ENCODE data around the gene PPP2R2D.
"Not testable (repeated sequence)": the region's sequence is repeated elsewhere in the genome, so short reads cannot be mapped to it uniquely, and the experiment has no call there.

PPP2R2D gene

GRCh38 chr10:131944976-131945695 is 44.3 kb downstream of the PPP2R2D start:
- no peak for FAIRE-seq

GRCh38 chr10:131946321-131946751 is 45.5 kb downstream of the PPP2R2D start:
- DNase-seq (ENCODE audit: insufficient read length, low spot score), result peak; percentile 61

More at GRCh38 chr10:131944976-131945695, 44.3 kb downstream of the PPP2R2D start:
- DNase-seq (ENCODE audit: insufficient read length, low spot score), result no peak

GRCh38 chr10:131946880-131947279 is 46.1 kb downstream of the PPP2R2D start:
- DNase-seq (ENCODE audit: insufficient read length, low spot score), result no peak
- FAIRE-seq, result no peak

More at GRCh38 chr10:131946321-131946751, 45.5 kb downstream of the PPP2R2D start:
- FAIRE-seq, result no peak

GRCh38 chr10:131947631-131948347 is 47.0 kb downstream of the PPP2R2D start:
- DNase-seq (ENCODE audit: insufficient read length, low spot score) (peak; percentile 80), FAIRE-seq (no peak)

- DNase-seq (ENCODE audit: insufficient read length, low spot score) (no peak), FAIRE-seq (no peak)
Measured at GRCh38 chr10:131948501-131948900, 47.7 kb downstream of the PPP2R2D start.

GRCh38 chr10:131949041-131949862 is 48.4 kb downstream of the PPP2R2D start:
- no peak for FAIRE-seq
- no peak for DNase-seq (ENCODE audit: insufficient read length, low spot score)

- not testable (repeated sequence) for FAIRE-seq
Measured at GRCh38 chr10:131949908-131950307, 49.1 kb downstream of the PPP2R2D start.

GRCh38 chr10:131954356-131954965 is 53.7 kb downstream of the PPP2R2D start:
- DNase-seq (ENCODE audit: insufficient read length, low spot score) (no peak), FAIRE-seq (no peak)

More at GRCh38 chr10:131949908-131950307, 49.1 kb downstream of the PPP2R2D start:
- not testable (repeated sequence) for DNase-seq (ENCODE audit: insufficient read length, low spot score)

GRCh38 chr10:131955591-131956340 is 55.0 kb downstream of the PPP2R2D start:
- DNase-seq (ENCODE audit: insufficient read length, low spot score) (no peak), FAIRE-seq (no peak)

- FAIRE-seq (no peak), DNase-seq (ENCODE audit: insufficient read length, low spot score) (no peak)
Measured at GRCh38 chr10:131959841-131960240, 59.0 kb downstream of the PPP2R2D start.

- FAIRE-seq (no peak), DNase-seq (ENCODE audit: insufficient read length, low spot score) (no peak)
Measured at GRCh38 chr10:131960631-131961046, 59.8 kb downstream of the PPP2R2D start.

- no peak for FAIRE-seq
- DNase-seq (ENCODE audit: insufficient read length, low spot score), result no peak
Measured at GRCh38 chr10:131961047-131961776, 60.4 kb downstream of the PPP2R2D start.

GRCh38 chr10:131961777-131962662 is 61.2 kb downstream of the PPP2R2D start:
- no peak for DNase-seq (ENCODE audit: insufficient read length, low spot score)

GRCh38 chr10:131963350-131963749 is 62.5 kb downstream of the PPP2R2D start:
- DNase-seq (ENCODE audit: insufficient read length, low spot score) (no peak), FAIRE-seq (no peak)

More at GRCh38 chr10:131961777-131962662, 61.2 kb downstream of the PPP2R2D start:
- FAIRE-seq, result no peak

GRCh38 chr10:131963811-131964210 is 63.0 kb downstream of the PPP2R2D start:
- FAIRE-seq, result no peak
- no peak for DNase-seq (ENCODE audit: insufficient read length, low spot score)

GRCh38 chr10:131964298-131964697 is 63.5 kb downstream of the PPP2R2D start:
- no peak for DNase-seq (ENCODE audit: insufficient read length, low spot score)
- FAIRE-seq, result no peak

GRCh38 chr10:131968949-131969348 is 68.1 kb downstream of the PPP2R2D start:
- no peak for FAIRE-seq
- DNase-seq (ENCODE audit: insufficient read length, low spot score), result no peak

- DNase-seq (ENCODE audit: insufficient read length, low spot score) (no peak), FAIRE-seq (no peak)
Measured at GRCh38 chr10:131970946-131971345, 70.1 kb downstream of the PPP2R2D start.
